ENCODE results near the gene FOXP2. TPM values are rescaled to one million over a fixed set of nuclear protein-coding genes. Genes with fewer than 3 reads are reported as not detected.

Gene FOXP2
- total RNA-seq, 1 experiment from 2014 or later = not detected

GRCh38 chr7:114688443-114689055 lies 273.9 kb downstream of the FOXP2 start:
- no peak overlapping the region for H3K27ac ChIP-seq (ENCODE audit: low read length)
- BruUV-seq (replicated peaks) = no TSS peak
- intact Hi-C loops (cut with micrococcal nuclease) = no loop called here
- H3K9me2 ChIP-seq (replicated peaks; ENCODE audit: low read length) = no peaks in the 10 kb centered on the region
- H3K4me1 ChIP-seq (ENCODE audit: insufficient read depth, low read length) = no peaks in the 10 kb centered on the region
- no peak overlapping the region for H3K4me3 ChIP-seq (ENCODE audit: low read length)
- ATAC-seq = no peak
- no peak overlapping the region for H3K9ac ChIP-seq (ENCODE audit: low read length)
- no peak for DNase-seq
- no peaks in the 10 kb centered on the region for H3K79me2 ChIP-seq (ENCODE audit: low read length)
- no peak overlapping the region for H2AFZ ChIP-seq (ENCODE audit: low read length)
- H3F3A ChIP-seq (ENCODE audit: low read length, unreplicated experiment) = no peaks in the 10 kb centered on the region
- 0 out of 2 replicates have a peak, but pooled peaks cover 6% of the 10 kb centered on the region for H3K27me3 ChIP-seq (ENCODE audit: low read length)
- no peaks in the 10 kb centered on the region for H4K20me1 ChIP-seq (ENCODE audit: low read length)
- no peaks in the 10 kb centered on the region for H3K36me3 ChIP-seq (ENCODE audit: low read depth, low read length)
- H3K4me2 ChIP-seq (ENCODE audit: low read length) = no peak overlapping the region
- ChIA-PET POLR2A (ENCODE audit: unreplicated experiment) (no interaction called here), CTCF (no interaction called here)
- TF ChIP-seq EZH2phosphoT487 (IDR thresholded peaks at IDR 0.05; ENCODE audit: borderline replicate concordance, low read length) (no peak), CTCF (conservative IDR thresholded peaks at IDR 0.05; ENCODE audit: low read depth, low read length) (no peak), EZH2 (IDR thresholded peaks at IDR 0.05; ENCODE audit: low read length, unreplicated experiment) (no peak)
- H3K9me3 ChIP-seq (ENCODE audit: low read length) = no peaks in the 10 kb centered on the region

- Histone ChIP-seq H4K20me1 (ENCODE audit: low read length) (no peaks in the 10 kb centered on the region), H3K4me1 (ENCODE audit: insufficient read depth, low read length) (no peaks in the 10 kb centered on the region), H3K4me3 (ENCODE audit: low read length) (no peak overlapping the region), H3K9ac (ENCODE audit: low read length) (no peak overlapping the region), H3K9me3 (ENCODE audit: low read length) (no peaks in the 10 kb centered on the region), H3K27me3 (ENCODE audit: low read length) (0 out of 2 replicates have a peak, but pooled peaks cover 14% of the 10 kb centered on the region), H3F3A (ENCODE audit: low read length, unreplicated experiment) (no peaks in the 10 kb centered on the region), H3K27ac (ENCODE audit: low read length) (no peak overlapping the region), H3K36me3 (ENCODE audit: low read depth, low read length) (no peaks in the 10 kb centered on the region), H3K79me2 (ENCODE audit: low read length) (no peaks in the 10 kb centered on the region), H2AFZ (ENCODE audit: low read length) (no peak overlapping the region), H3K4me2 (ENCODE audit: low read length) (no peak overlapping the region), H3K9me2 (replicated peaks; ENCODE audit: low read length) (no peaks in the 10 kb centered on the region)
- ChIA-PET POLR2A (ENCODE audit: unreplicated experiment) (no interaction called here), CTCF (no interaction called here)
- BruUV-seq (replicated peaks) = no TSS peak
- TF ChIP-seq CTCF (conservative IDR thresholded peaks at IDR 0.05; ENCODE audit: low read depth, low read length) = no peak
- TF ChIP-seq EZH2phosphoT487 (IDR thresholded peaks at IDR 0.05; ENCODE audit: borderline replicate concordance, low read length) = no peak
- TF ChIP-seq EZH2 (IDR thresholded peaks at IDR 0.05; ENCODE audit: low read length, unreplicated experiment) = no peak
- intact Hi-C loops (cut with micrococcal nuclease) = no loop called here
- ATAC-seq (no peak), DNase-seq (no peak)
Measured at GRCh38 chr7:114689406-114689805, 274.8 kb downstream of the FOXP2 start.

- intact Hi-C loops (cut with micrococcal nuclease) = no loop called here
- no peaks in the 10 kb centered on the region for H3F3A ChIP-seq (ENCODE audit: low read length, unreplicated experiment)
- no peaks in the 10 kb centered on the region for H4K20me1 ChIP-seq (ENCODE audit: low read length)
- DNase-seq (no peak), ATAC-seq (no peak)
- no peaks in the 10 kb centered on the region for H3K9me2 ChIP-seq (replicated peaks; ENCODE audit: low read length)
- no TSS peak for BruUV-seq (replicated peaks)
- CTCF ChIA-PET = no interaction called here
- no peak overlapping the region for H3K9ac ChIP-seq (ENCODE audit: low read length)
- no peak overlapping the region for H3K4me3 ChIP-seq (ENCODE audit: low read length)
- no peak overlapping the region for H3K27ac ChIP-seq (ENCODE audit: low read length)
- H3K79me2 ChIP-seq (ENCODE audit: low read length) = no peaks in the 10 kb centered on the region
- no peaks in the 10 kb centered on the region for H3K9me3 ChIP-seq (ENCODE audit: low read length)
- POLR2A ChIA-PET (ENCODE audit: unreplicated experiment) = no interaction called here
- H3K4me1 ChIP-seq (ENCODE audit: insufficient read depth, low read length) = no peaks in the 10 kb centered on the region
- no peak overlapping the region for H3K4me2 ChIP-seq (ENCODE audit: low read length)
- TF ChIP-seq EZH2phosphoT487 (IDR thresholded peaks at IDR 0.05; ENCODE audit: borderline replicate concordance, low read length) (no peak), CTCF (conservative IDR thresholded peaks at IDR 0.05; ENCODE audit: low read depth, low read length) (no peak), EZH2 (IDR thresholded peaks at IDR 0.05; ENCODE audit: low read length, unreplicated experiment) (no peak)
- no peaks in the 10 kb centered on the region for H3K36me3 ChIP-seq (ENCODE audit: low read depth, low read length)
- H2AFZ ChIP-seq (ENCODE audit: low read length) = no peak overlapping the region
- H3K27me3 ChIP-seq (ENCODE audit: low read length) = peaks cover 21% of the 10 kb centered on the region; the same call in 1 of the 2 replicates
Measured at GRCh38 chr7:114691605-114692004, 277.0 kb downstream of the FOXP2 start.
